GM19455 (cell line): ENCODE measurements around the gene DPYSL5.

Source experiments
- ATAC-seq: cut with Tn5 transposase; IDR thresholded peaks from one replicate; pipeline ENCODE4 v1.9.1; 2021; ENCODE audit not compliant: unreplicated experiment

Gene DPYSL5

DNA sequence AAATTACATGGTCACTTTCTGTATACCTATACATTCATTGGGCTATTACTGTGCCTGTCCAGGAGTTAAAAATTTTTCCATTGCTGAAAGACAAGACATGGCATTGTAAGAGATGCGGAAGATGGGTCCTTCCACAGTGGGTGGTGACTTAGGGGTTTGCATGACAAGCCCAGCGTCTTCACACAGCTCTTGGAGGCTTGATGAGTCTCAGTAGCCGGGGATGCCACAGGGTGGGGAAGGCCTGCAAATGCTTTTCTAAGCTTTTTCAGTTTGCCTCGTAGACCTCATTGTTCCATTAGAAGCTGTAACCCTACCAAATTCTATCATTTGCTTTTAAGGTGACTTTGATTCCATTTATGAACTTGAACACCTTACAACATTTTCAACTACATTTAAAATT lies 104.4 kb downstream of the DPYSL5 start:
- ATAC-seq = no peak

- ATAC-seq = no peak
These were observed 106.2 kb downstream of the DPYSL5 start for GRCh38 chr2:26954135-26954534.

GRCh38 chr2:26957041-26957440 lies 109.1 kb downstream of the DPYSL5 start:
- no peak for ATAC-seq

- ATAC-seq = no peak
These were observed 109.6 kb downstream of the DPYSL5 start for GRCh38 chr2:26957534-26957933.

DNA sequence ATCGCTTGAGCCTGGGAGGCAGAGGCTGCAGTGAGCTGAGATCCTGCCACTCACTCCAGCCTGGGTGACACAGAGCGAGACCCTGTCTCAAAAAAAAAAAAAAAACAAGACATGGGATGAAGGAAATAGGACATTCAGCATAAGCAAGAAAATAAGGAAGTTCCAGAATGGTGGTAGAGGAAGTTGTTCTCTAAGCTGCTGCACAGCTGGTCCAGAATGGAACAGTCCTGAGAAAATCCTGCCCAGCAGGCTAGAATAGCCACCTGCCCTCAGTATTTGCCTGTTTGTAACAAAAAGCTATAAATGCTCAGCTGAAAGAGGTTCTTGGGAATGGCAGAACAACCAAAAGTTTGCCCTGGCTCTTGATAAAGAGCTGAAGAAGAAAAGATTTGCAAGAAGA lies 111.4 kb downstream of the DPYSL5 start:
- ATAC-seq = no peak

DNA sequence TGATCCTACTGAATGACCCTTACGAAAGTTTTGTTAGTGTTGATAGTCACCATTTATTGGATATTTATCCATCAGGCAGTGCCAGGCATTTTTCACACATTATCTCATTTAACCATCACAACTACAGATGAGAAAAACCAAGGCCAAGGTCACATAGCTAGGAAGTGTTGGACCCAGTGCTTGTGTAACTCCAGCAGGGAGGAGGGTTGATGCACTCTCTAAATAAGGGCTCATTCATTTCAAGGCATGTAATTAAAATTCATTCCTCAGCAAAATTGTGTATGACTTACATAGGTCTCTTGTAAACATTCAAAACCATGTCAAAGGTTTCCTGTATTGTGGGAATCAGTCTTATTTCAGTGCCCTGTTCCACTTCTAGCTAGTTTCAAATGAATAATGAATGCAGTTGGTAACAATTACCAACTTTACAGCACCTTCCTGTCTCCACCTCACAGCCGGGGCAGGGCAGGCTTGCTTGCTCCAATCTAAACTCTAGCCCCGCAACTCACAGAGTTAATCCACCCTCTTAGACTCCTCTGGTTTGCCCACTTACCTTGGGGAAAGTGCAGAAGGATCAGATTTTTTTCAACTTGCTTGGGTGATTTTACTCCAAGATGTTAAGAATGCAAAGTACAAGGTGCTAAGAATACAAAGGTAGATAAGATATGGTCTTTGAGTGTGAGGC lies 116.7 kb downstream of the DPYSL5 start:
- no peak for ATAC-seq

DNA sequence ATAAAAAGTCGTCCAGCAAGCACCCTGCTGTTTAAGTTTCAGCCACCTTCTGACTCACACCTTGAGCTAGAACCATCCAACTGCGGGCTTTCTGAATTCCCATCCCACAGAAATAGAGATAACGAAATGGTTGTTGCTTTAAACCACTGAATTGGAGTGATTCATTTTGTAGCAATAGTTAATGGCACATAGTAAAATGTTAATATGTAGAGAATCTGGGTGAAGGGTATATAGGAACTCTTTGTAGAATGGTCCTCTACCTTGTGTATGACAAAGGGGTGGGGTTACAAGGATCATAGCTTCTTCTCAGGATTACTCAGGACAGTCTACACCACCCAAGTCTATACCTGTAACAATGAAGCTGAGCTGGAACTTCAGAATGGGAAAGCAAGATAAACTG lies 120.1 kb downstream of the DPYSL5 start:
- ATAC-seq = no peak

GRCh38 chr2:26969077-26969844 lies 121.3 kb downstream of the DPYSL5 start:
- ATAC-seq = no peak

DNA sequence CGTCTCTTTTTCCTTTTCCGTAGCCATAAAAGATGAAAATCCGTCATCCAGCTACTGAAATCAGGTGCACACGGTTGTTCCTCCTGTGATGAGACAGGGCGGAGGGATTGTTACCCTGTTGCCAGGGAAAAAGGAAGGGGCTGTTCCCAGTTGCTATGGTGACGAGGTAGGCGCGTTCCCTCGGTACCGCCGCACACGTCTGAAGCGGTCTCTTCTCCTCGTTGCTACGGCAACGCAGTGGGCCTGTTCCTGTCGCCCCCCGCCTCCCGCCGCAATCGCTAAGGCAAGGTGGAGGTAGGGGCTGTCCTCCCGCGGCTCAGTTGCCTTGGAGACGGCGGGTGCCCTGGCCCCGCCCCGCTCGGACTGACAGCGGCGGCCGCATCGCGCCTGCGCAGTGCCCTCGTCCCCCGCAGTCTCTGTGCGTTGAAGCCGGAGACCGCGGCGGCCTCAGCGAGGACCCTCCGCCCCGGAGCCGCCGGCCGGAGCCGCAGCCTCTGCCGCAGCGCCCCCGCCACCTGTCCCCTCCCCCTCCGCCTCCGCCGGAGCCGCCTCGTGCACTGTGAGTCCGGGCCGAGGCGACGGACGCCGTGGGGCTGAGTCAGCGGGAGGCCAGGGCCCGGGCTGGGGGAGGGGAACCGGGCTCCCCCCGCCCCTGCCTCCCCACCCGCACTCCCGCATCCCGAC lies 122.5 kb downstream of the DPYSL5 start, which contains the start of gene MAPRE3:
Gene MAPRE3, plus strand, starts transcription at position 394 of the 684 bp plus-strand sequence. CDS start 51,582 bp downstream, outside the sequence.
- ATAC-seq = peak; percentile 88

DNA sequence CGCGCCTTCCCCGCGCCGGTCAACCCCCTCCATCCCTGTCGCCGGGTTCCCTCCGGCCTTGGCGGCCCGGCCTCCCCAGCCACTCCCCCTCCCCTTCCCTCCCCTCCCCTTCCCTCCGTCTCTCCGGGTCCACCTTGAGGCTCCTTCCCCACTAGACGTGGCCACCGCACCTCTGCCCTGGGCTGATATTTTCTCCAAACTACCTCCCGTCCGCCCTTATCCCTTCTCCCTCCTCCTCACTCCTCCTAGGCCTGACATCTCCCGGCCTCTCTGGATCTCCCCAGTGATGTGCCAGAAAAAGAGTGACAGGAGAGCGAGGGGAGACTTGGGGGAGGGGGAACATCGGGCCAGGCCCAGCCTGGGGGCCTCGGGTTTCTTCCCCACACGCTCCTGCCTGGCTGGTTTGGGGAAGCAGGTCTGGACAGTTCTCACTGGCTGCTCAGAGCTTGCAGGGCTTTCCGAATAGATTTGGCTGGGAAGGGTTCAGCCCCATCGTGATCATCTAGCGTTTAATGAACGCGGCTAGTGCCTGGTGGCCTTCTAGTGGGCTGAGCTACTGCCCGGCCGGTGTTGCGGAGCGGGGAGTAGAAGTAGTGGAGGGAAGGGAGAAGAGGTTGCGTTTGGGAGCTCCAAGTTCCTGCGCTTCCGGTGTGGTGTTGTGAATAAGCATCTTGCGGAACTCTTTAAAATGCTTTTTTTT lies 123.1 kb downstream of the DPYSL5 start:
- no peak for ATAC-seq

GRCh38 chr2:26971911-26972786 lies 124.2 kb downstream of the DPYSL5 start:
- ATAC-seq = no peak

DNA sequence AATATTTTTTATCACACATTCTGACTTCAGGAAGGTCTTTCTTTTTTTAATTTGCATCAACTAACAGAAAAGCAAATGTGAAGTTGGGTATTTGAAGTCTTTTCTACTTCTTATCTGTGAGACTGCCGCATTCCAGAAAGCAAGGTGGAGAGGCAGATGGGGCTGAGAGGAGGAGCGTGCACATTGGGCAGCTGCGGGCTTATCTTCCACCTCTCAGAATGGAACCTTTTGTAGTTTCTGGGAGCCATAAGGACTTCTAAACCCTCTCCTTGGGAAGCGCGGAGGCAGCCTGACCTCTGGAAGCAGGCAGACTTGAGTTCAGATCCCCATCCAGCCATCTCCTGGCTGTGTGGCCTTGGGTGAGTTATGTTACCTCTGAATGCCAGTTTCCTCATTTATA lies 126.4 kb downstream of the DPYSL5 start:
- no peak for ATAC-seq

DNA sequence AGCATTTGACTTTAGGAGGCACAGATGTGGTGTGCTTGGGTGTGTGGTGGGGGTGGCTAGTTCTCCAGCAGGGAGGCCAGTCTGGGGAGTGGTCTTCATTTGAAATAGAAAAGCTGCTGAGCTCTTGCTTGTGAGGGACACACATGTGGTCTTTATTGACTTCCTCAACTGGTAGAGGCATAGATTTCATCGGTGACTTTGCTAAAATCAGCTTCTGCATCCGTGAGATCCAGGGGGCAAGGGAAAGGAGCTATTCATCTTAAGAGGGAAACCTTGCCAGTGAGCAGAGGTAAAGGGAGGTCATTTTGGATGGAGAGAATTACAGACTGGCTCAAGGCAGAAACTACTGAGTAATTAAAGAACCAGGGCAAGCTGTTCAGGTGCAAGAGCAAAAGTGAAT lies 127.2 kb downstream of the DPYSL5 start:
- ATAC-seq = no peak

GRCh38 chr2:26975656-26976055 lies 127.7 kb downstream of the DPYSL5 start:
- ATAC-seq = no peak

DNA sequence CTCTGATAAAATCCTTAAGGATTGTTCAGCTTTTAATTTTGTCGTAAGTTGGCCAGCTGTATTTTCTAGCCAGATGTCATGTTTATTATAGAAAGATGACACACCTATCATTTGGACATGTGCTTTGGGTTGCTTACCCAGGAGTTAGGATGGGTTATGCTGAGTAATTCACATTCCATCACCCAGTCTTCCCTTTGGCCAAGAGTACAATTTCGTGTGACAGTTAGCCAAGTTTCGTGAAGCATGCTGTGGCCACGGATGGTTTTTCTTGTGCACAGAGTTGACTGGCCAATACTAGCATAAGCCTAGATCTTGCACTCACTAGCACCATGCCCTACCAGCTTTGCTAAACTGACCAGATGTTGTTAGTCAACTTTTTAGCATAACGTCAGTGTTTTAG lies 128.3 kb downstream of the DPYSL5 start:
- no peak for ATAC-seq

- no peak for ATAC-seq
These were observed 129.1 kb downstream of the DPYSL5 start for GRCh38 chr2:26977012-26977411.

- no peak for ATAC-seq
These were observed 130.2 kb downstream of the DPYSL5 start for GRCh38 chr2:26978061-26978596.

DNA sequence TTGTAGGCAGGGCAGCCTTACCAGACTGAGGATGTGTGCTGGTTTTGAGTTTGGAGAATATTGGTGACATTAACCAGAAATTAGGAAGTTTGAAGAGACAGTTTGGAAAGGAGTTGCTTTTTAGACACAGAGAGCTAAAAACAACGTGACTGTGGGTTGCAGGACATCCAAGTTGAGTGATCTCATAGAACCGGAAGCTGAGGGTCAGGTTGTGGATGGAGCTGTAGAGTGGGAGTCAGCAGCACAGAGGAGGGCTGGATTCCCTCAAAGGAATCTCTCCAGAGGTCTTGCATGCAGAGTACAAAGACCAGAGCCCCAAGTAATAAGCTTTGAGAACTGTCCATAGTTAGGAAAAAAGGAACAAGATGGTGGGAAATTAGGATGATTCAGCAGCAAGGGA lies 131.8 kb downstream of the DPYSL5 start:
- no peak for ATAC-seq

DNA sequence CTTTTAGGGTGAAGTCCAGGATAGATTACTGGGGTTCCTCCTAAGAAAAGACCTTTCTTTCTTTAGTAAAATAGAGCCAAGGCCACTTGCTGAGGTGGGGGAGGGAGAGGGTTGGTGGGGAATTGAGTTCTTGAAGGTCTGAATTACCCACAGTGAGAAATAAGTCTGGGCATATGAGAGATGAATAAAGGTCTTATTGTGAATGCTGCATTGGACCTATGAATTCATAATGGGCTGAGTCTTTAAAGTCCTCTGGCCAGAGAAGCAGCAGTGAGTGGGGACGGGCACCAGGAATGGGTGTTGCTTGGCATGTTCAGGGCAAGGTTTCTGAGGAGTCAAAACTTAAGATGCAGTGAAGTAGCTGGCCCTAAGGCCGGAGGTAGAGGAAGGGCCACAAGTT lies 133.0 kb downstream of the DPYSL5 start:
- no peak for ATAC-seq

- ATAC-seq = no peak
These were observed 134.3 kb downstream of the DPYSL5 start for GRCh38 chr2:26982102-26982742.
